GM18870 (cell line): Measurements from ENCODE around the gene PCSK7.
"Not testable (repeated sequence)": the region's sequence is repeated elsewhere in the genome, so short reads cannot be mapped to it uniquely, and the experiment has no call there.

ENCODE experiments used
- ATAC-seq: cut with Tn5 transposase; IDR thresholded peaks from one replicate; pipeline ENCODE4 v1.9.1; 2021; ENCODE audit warnings: moderate library complexity; ENCODE audit not compliant: unreplicated experiment

The PCSK7 gene, protein sequence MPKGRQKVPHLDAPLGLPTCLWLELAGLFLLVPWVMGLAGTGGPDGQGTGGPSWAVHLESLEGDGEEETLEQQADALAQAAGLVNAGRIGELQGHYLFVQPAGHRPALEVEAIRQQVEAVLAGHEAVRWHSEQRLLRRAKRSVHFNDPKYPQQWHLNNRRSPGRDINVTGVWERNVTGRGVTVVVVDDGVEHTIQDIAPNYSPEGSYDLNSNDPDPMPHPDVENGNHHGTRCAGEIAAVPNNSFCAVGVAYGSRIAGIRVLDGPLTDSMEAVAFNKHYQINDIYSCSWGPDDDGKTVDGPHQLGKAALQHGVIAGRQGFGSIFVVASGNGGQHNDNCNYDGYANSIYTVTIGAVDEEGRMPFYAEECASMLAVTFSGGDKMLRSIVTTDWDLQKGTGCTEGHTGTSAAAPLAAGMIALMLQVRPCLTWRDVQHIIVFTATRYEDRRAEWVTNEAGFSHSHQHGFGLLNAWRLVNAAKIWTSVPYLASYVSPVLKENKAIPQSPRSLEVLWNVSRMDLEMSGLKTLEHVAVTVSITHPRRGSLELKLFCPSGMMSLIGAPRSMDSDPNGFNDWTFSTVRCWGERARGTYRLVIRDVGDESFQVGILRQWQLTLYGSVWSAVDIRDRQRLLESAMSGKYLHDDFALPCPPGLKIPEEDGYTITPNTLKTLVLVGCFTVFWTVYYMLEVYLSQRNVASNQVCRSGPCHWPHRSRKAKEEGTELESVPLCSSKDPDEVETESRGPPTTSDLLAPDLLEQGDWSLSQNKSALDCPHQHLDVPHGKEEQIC

GRCh38 chr11:117231842-117232091, at the start of gene PCSK7:
Gene PCSK7 (minus strand): TSS chr11:117232073. CDS start chr11:117229844, 2,229 bp downstream.
- ATAC-seq = no peak

DNA sequence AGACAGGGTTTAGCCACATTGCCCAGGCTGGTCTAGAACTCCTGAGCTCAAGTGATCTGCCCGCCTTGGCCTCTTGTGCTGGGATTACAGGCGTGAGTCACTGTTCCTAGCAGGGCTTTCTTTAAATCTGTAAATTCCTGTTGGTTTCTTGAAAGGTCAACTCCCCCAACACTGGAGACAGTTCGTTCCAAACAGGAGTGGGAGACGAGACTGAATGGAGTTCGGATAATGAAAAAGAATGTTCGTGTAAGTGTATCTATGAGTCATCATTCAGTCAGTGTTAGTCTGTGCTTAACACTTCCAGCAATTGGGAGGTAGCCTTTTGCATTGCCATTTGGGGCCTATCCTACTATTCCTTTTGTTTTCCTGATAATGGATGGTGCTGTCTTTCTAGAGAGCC, 49.3 kb upstream of the PCSK7 start:
- ATAC-seq = no peak

GRCh38 chr11:117279711-117280376, 48.0 kb upstream of the PCSK7 start:
- no peak for ATAC-seq

DNA sequence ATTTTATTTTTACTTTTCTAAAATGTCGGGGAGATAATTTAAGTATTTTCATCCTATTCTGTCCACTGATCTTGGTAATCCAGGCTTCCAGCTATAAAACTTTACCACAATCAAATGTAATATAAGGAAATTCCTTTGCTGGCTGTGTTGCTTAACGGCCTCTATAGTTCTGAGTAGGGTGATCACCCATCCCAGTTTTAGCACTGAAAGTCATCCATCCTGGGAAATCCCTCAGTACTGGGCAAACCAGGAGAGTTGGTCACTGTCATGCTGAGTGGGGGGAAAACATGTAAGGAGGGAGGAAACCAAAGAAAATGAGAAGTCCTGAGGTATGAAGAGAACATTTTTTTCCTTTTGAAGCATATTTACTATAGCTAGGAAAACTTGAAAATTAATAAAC, 46.5 kb upstream of the PCSK7 start:
- ATAC-seq = no peak

GRCh38 chr11:117273550-117274289, 41.8 kb upstream of the PCSK7 start:
- no peak for ATAC-seq

DNA sequence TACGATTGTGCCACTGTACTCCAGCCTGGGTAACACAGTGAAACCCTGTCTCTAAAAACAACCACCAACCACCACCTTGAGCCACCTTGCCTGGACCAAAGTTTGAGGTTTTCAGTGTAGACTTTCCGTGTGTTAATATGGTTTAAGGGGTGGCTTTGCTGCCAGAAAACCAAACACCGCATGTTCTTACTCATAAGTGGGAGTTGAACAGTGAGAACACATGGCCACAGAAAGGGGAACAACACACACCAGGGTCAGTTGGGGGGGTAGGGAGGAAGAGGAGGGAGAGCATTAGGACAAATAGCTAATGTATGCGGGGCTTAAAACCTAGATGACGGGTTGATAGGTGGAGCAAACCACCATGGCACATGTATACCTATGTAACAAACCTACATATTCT, 40.3 kb upstream of the PCSK7 start:
- not testable (repeated sequence) for ATAC-seq

GRCh38 chr11:117271208-117271607, 39.3 kb upstream of the PCSK7 start:
- ATAC-seq = no peak

GRCh38 chr11:117269856-117270255, 38.0 kb upstream of the PCSK7 start:
- ATAC-seq = no peak

DNA sequence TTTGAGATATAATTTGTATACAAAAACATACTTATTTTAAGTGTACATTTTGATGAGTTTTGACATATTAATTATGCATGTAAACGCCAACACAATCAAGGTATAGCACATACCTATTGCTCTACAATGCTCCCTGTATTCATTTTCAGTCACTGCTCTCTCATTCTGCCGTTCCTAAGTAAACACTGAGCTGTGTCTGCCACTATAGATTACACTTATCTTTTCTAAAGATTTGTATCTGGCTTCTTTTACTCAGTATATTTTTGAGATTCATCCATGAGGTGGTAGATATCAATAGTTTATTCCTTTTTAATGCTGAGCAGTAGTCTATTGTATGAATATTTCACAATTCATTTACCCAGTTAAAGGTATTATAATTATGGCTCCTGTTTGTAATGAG, 33.9 kb upstream of the PCSK7 start:
- no peak for ATAC-seq

GRCh38 chr11:117264624-117265323, 32.9 kb upstream of the PCSK7 start:
- ATAC-seq = not testable (repeated sequence)

DNA sequence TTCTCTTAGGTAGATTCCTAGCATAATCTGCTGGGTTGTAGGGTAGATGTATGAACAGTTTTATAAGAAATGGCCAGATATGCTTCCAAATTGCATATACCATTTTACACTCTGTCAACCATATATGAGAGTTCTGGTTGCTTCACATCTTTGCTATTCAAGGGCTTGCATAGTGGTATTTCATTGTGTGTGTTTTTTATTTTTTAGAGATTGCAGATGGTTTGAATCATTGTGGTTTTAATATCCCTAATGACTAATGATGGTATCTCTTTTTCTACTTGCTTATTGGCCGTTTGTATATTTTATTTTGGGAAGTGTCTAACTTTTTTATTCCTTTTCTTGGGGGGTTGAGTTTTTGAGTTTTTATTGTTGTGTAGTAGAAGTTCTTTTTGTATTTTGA, 27.5 kb upstream of the PCSK7 start:
- ATAC-seq = no peak

- ATAC-seq = no peak
Observed at GRCh38 chr11:117258576-117258975, 26.7 kb upstream of the PCSK7 start.

- no peak for ATAC-seq
Observed at GRCh38 chr11:117256573-117256972, 24.7 kb upstream of the PCSK7 start.

GRCh38 chr11:117255966-117256365, 24.1 kb upstream of the PCSK7 start:
- ATAC-seq = no peak

- no peak for ATAC-seq
Observed at GRCh38 chr11:117251506-117251905, 19.6 kb upstream of the PCSK7 start.

- ATAC-seq = no peak
Observed at GRCh38 chr11:117249571-117249970, 17.7 kb upstream of the PCSK7 start.

DNA sequence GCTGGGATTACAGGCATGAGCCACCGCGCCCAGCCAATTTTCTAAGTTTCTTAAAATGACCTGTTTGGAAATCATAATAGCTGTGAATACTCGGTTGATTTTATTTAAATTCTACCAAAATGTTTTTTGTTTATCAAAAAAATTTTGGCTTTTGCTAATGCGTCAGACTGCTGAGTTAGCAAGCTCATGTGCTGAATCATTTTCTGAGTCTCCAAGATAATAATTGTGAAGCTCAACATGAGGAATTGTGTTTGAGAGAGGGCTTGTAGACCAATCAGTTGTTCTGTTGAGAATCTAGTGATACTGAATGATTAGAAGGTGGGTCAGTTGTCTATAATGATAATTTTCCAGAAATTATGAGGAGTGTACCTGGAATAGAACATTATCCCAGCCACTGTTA, 16.5 kb upstream of the PCSK7 start:
- ATAC-seq = no peak

- ATAC-seq = no peak
Observed at GRCh38 chr11:117239295-117239694, 7.4 kb upstream of the PCSK7 start.

DNA sequence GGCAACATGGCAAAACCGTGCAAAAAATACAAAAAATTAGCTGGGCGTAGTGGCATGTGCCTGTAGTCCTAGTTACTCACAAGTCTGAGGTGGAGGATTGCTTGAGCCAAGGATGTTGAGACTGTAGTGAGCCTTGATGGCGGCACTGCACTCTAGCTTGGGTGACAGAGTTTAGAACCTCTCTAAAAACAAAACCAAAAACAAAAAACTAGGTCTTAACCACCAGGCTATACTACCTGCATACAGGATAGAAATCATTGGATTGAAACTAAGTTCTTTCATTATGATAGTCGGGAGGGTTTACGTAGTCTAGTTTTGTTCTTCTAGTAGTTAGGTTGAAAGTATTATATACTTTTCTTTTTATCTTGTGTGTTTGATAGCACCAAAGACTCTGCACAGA, 6.3 kb upstream of the PCSK7 start:
- no peak for ATAC-seq

- no peak for ATAC-seq
Observed at GRCh38 chr11:117232911-117233409, 1.1 kb upstream of the PCSK7 start.
